GM19468 (cell line): ENCODE data around the gene ARVCF.

Experiments used
- ATAC-seq: cut with Tn5 transposase; IDR thresholded peaks from one replicate; pipeline ENCODE4 v1.9.1; 2021; ENCODE audit warnings: mild to moderate bottlenecking, moderate library complexity, moderate number of reproducible peaks; ENCODE audit not compliant: unreplicated experiment; ENCODE audit errors: extremely low read depth

ARVCF gene

GRCh38 chr22:20016734-20017621 lies at the start of gene ARVCF:
TSS of gene ARVCF (minus strand) at chr22:20016823. CDS start at chr22:19990794, 26,029 bp downstream.
- peak; percentile 40 for ATAC-seq

- no peak for ATAC-seq
Measured at GRCh38 chr22:20065896-20066616, 49.4 kb upstream of the ARVCF start.

- ATAC-seq = no peak
Measured at GRCh38 chr22:20064545-20065262, 48.1 kb upstream of the ARVCF start.

- no peak for ATAC-seq
Measured at GRCh38 chr22:20064140-20064480, 47.5 kb upstream of the ARVCF start.

- ATAC-seq = no peak
Measured at GRCh38 chr22:20063271-20064139, 46.9 kb upstream of the ARVCF start.

GRCh38 chr22:20062766-20063083 lies 46.1 kb upstream of the ARVCF start:
- no peak for ATAC-seq

- ATAC-seq = no peak
Measured at GRCh38 chr22:20062043-20062765, 45.6 kb upstream of the ARVCF start.

- no peak for ATAC-seq
Measured at GRCh38 chr22:20061481-20061861, 44.8 kb upstream of the ARVCF start.

GRCh38 chr22:20060700-20061480 lies 44.3 kb upstream of the ARVCF start:
- no peak for ATAC-seq

GRCh38 chr22:20058989-20059770 lies 42.6 kb upstream of the ARVCF start:
- no peak for ATAC-seq

GRCh38 chr22:20057596-20058268 lies 41.1 kb upstream of the ARVCF start:
- no peak for ATAC-seq

- ATAC-seq = no peak
Measured at GRCh38 chr22:20056696-20057386, 40.2 kb upstream of the ARVCF start.

GRCh38 chr22:20056161-20056560 lies 39.5 kb upstream of the ARVCF start:
- no peak for ATAC-seq

GRCh38 chr22:20055654-20056053 lies 39.0 kb upstream of the ARVCF start:
- no peak for ATAC-seq

- no peak for ATAC-seq
Measured at GRCh38 chr22:20055144-20055543, 38.5 kb upstream of the ARVCF start.

- no peak for ATAC-seq
Measured at GRCh38 chr22:20054485-20054884, 37.9 kb upstream of the ARVCF start.

GRCh38 chr22:20054034-20054427 lies 37.4 kb upstream of the ARVCF start:
- no peak for ATAC-seq
